H1 (cell line): ENCODE data around the gene C3orf22. TPM values are rescaled to one million over a fixed set of nuclear protein-coding genes. Genes with fewer than 3 reads are reported as not detected.
A peak's percentile ranks its signal among the peaks of the same experiment; 100 is the strongest.
"Not testable (repeated sequence)": the region's sequence is repeated elsewhere in the genome, so short reads cannot be mapped to it uniquely, and the experiment has no call there.

Experiments
- CTCF ChIA-PET: fragments of 300-600 bp; sonication (Branson Sonifier 250); formaldehyde crosslinking; loops from one replicate; lab custom pipeline; 2021; ENCODE audit not compliant: partially characterized antibody; lab: Charles Lee
- POLR2A ChIA-PET: fragments of 300-600 bp; sonication (Branson Sonifier 250); formaldehyde crosslinking; loops from one replicate; lab custom pipeline; 2021; ENCODE audit warnings: inconsistent platforms; ENCODE audit not compliant: partially characterized antibody; lab: Charles Lee
- DNase-seq, 2 experiments: peaks; one replicate each; pipeline versions ENCODE4 v3.0.0 to v3.0.0-alpha.2; 2010 to 2022; ENCODE audit warnings: low spot score in 2 of 2, low read depth in 1 of 2, mixed read lengths in 1 of 2
- FAIRE-seq: peaks from 2 replicates; lab custom pipeline; 2011; peaks lifted over from hg19 to GRCh38; lab: Jason Lieb, UNC
- H2AFZ ChIP-seq: 2 replicates; pipeline ENCODE4 v1.8.1; 2012; ENCODE audit warnings: low read length, inconsistent platforms
- H2AK5ac ChIP-seq: 2 replicates; pipeline ENCODE4 v1.6.1; 2013; ENCODE audit warnings: low read depth, low read length
- H2BK120ac ChIP-seq: replicated peaks from 2 replicates; pipeline ENCODE3; 2013; ENCODE audit warnings: low read depth, low read length, inconsistent platforms
- H2BK12ac ChIP-seq: 2 replicates; pipeline ENCODE4 v1.6.1; 2013; ENCODE audit warnings: low read depth, low read length
- H2BK15ac ChIP-seq: 2 replicates; pipeline ENCODE4 v1.6.1; 2013; ENCODE audit warnings: low read length
- H2BK20ac ChIP-seq: 2 replicates; pipeline ENCODE4 v1.6.1; 2013; ENCODE audit warnings: low read length
- H2BK5ac ChIP-seq: 2 replicates; pipeline ENCODE4 v1.6.1; 2013; ENCODE audit warnings: low read depth, low read length
- H3K14ac ChIP-seq: 2 replicates; pipeline ENCODE4 v1.6.1; 2013; ENCODE audit warnings: inconsistent platforms; ENCODE audit not compliant: insufficient read length
- H3K18ac ChIP-seq: 2 replicates; pipeline ENCODE4 v1.6.1; 2013; ENCODE audit warnings: low read length; ENCODE audit errors: extremely low read depth
- H3K23ac ChIP-seq: 2 replicates; pipeline ENCODE4 v1.6.1; 2013; ENCODE audit warnings: inconsistent platforms; ENCODE audit not compliant: insufficient read length
- H3K23me2 ChIP-seq: 2 replicates; pipeline ENCODE4 v1.6.1; 2013; ENCODE audit warnings: low read depth, low read length
- H3K27ac ChIP-seq: 2 replicates; pipeline ENCODE4 v1.6.1; 2011; ENCODE audit warnings: low read depth, low read length, inconsistent platforms
- H3K27me3 ChIP-seq, 4 experiments: replicated peaks in 1 of 4; 1 replicate in 1 of 4; 2 replicates in 3 of 4; pipeline versions ENCODE4 v1.6.1 to v1.8.1; 2011 to 2013; ENCODE audit warnings: low read length in 3 of 4, mild to moderate bottlenecking in 3 of 4, inconsistent platforms in 2 of 4, mixed read lengths in 2 of 4, moderate library complexity in 1 of 4; ENCODE audit not compliant: control insufficient read depth in 3 of 4, insufficient read depth in 3 of 4; ENCODE audit errors: extremely low read depth in 1 of 4
- H3K36me3 ChIP-seq, 4 experiments: 2 replicates each; pipeline versions ENCODE4 v1.6.1 to v1.8.1; 2011 to 2013; ENCODE audit warnings: mild to moderate bottlenecking in 4 of 4, low read length in 3 of 4, moderate library complexity in 2 of 4, control low read depth in 1 of 4, inconsistent platforms in 1 of 4; ENCODE audit not compliant: insufficient read depth in 4 of 4, control insufficient read depth in 2 of 4
- H3K4ac ChIP-seq: replicated peaks from 2 replicates; pipeline ENCODE3; 2013; ENCODE audit warnings: low read length, low read depth, mixed read lengths, inconsistent platforms; ENCODE audit not compliant: insufficient read length
- H3K4me1 ChIP-seq, 4 experiments: replicated peaks in 1 of 4; 1 replicate in 1 of 4; 2 replicates in 3 of 4; pipeline versions ENCODE4 v1.6.1 to v1.8.1; 2011 to 2013; ENCODE audit warnings: low read length in 3 of 4, inconsistent platforms in 2 of 4, mixed read lengths in 1 of 4; ENCODE audit not compliant: insufficient read depth in 4 of 4, control insufficient read depth in 3 of 4
- H3K4me2 ChIP-seq, 2 experiments: 2 replicates each; pipeline versions ENCODE4 v1.6.1 to v1.8.1; 2011 to 2013; ENCODE audit warnings: low read depth in 2 of 2, low read length in 2 of 2, control low read depth in 1 of 2, inconsistent platforms in 1 of 2, mild to moderate bottlenecking in 1 of 2; ENCODE audit not compliant: insufficient read depth in 1 of 2
- H3K4me3 ChIP-seq, 4 experiments: fragments of 200-600, 300-600 bp in 1 of 4; sonication (generic), shearing (Covaris generic), sonication (Bioruptor Twin) in 1 of 4; 2 replicates each; pipeline versions ENCODE4 v1.5.1 to v1.8.1; 2011 to 2016; ENCODE audit warnings: low read length in 4 of 4, low read depth in 3 of 4, control low read depth in 2 of 4, inconsistent platforms in 2 of 4, mild to moderate bottlenecking in 2 of 4, mixed read lengths in 1 of 4, moderate library complexity in 1 of 4; ENCODE audit not compliant: insufficient read depth in 2 of 4; ENCODE audit errors: extremely low read depth in 1 of 4
- H3K56ac ChIP-seq: replicated peaks from 2 replicates; pipeline ENCODE3; 2013; ENCODE audit warnings: low read depth, mild to moderate bottlenecking, mixed read lengths, low read length, inconsistent platforms; ENCODE audit not compliant: insufficient read length
- H3K79me1 ChIP-seq: 2 replicates; pipeline ENCODE4 v1.6.1; 2013; ENCODE audit warnings: low read depth, low read length, control low read depth
- H3K79me2 ChIP-seq, 2 experiments: 2 replicates each; pipeline versions ENCODE4 v1.6.1 to v1.8.1; 2012 to 2013; ENCODE audit warnings: low read length in 2 of 2, mild to moderate bottlenecking in 2 of 2, inconsistent platforms in 1 of 2; ENCODE audit not compliant: insufficient read depth in 2 of 2, control insufficient read depth in 1 of 2
- H3K9ac ChIP-seq, 4 experiments: replicated peaks in 1 of 4; 1 replicate in 1 of 4; 2 replicates in 3 of 4; pipeline versions ENCODE4 v1.6.1 to v1.8.1; 2011 to 2013; ENCODE audit warnings: low read depth in 3 of 4, low read length in 3 of 4, control low read depth in 2 of 4, mild to moderate bottlenecking in 2 of 4, moderate library complexity in 2 of 4, inconsistent platforms in 1 of 4; ENCODE audit errors: extremely low read depth in 1 of 4
- H3K9me3 ChIP-seq, 2 experiments: 2 replicates each; pipeline versions ENCODE4 v1.6.1 to v1.8.1; 2012 to 2013; ENCODE audit warnings: mild to moderate bottlenecking in 2 of 2, moderate library complexity in 2 of 2, control low read depth in 1 of 2, inconsistent platforms in 1 of 2, low read depth in 1 of 2, low read length in 1 of 2, mixed read lengths in 1 of 2; ENCODE audit not compliant: insufficient read depth in 2 of 2
- H4K20me1 ChIP-seq, 2 experiments: replicated peaks in 1 of 2; 2 replicates each; pipeline versions ENCODE3 to v1.8.1; 2011 to 2013; ENCODE audit warnings: inconsistent platforms in 2 of 2, low read length in 2 of 2, mild to moderate bottlenecking in 1 of 2; ENCODE audit not compliant: insufficient read depth in 2 of 2, control insufficient read depth in 1 of 2
- H4K5ac ChIP-seq: 2 replicates; pipeline ENCODE4 v1.6.1; 2013; ENCODE audit warnings: low read length, low read depth, mixed read lengths, inconsistent platforms; ENCODE audit not compliant: insufficient read length
- H4K8ac ChIP-seq: 2 replicates; pipeline ENCODE4 v1.8.0; 2013; ENCODE audit warnings: mild to moderate bottlenecking, moderate library complexity, low read length, inconsistent platforms; ENCODE audit not compliant: insufficient read depth; ENCODE audit errors: extremely low read depth
- H4K91ac ChIP-seq: replicated peaks from 2 replicates; pipeline ENCODE3; 2013; ENCODE audit warnings: low read length, mixed read lengths, inconsistent platforms; ENCODE audit not compliant: insufficient read length
- WGBS, 2 experiments: shearing (Covaris generic) in 1 of 2; methylation state at CpG; one replicate each; pipeline versions ENCODE4 v1.1.6 to v1.1.7; 2013 to 2015; ENCODE audit warnings: low lambda C conversion rate in 2 of 2, mixed read lengths in 2 of 2, inconsistent platforms in 1 of 2, low coverage in 1 of 2, missing lambda C conversion rate in 1 of 2; ENCODE audit not compliant: insufficient replicate concordance in 2 of 2, insufficient coverage in 1 of 2, insufficient read length in 1 of 2; ENCODE audit errors: extremely low coverage in 1 of 2, missing lambda C conversion rate in 1 of 2; 5-methylcytosine and 5-hydroxymethylcytosine counted together
- polyA plus RNA-seq, 7 experiments: library from polyadenylated mRNA; depleted of rRNA in 3 of 7; stranded (reverse) in 5 of 7; unstranded in 2 of 7; fragments of >200 nt in 5 of 7; fragments of 200-250 nt in 2 of 7; gene quantifications; 1 replicate in 5 of 7; 2 replicates in 1 of 7; 4 replicates in 1 of 7; pipeline versions ENCODE4 v1.2.1 to v1.2.3, GENCODE V29; 2011 to 2013; ENCODE audit warnings: missing spikeins in 2 of 7, mixed read lengths in 2 of 7
- total RNA-seq: library from RNA; stranded (reverse); fragmentation: NEBNext Ultra II Directional; extraction: Animal tissue kit (Norgen Biotek cat#: 25700); gene quantifications from 2 replicates; pipeline ENCODE4 v1.2.1, GENCODE V29; 2021

C3orf22 gene
- total and polyA plus RNA-seq, 2 of the 8 experiments (the other 6 are each of a cell fraction or from before 2014, with no cell fraction given), result not detected

DNA sequence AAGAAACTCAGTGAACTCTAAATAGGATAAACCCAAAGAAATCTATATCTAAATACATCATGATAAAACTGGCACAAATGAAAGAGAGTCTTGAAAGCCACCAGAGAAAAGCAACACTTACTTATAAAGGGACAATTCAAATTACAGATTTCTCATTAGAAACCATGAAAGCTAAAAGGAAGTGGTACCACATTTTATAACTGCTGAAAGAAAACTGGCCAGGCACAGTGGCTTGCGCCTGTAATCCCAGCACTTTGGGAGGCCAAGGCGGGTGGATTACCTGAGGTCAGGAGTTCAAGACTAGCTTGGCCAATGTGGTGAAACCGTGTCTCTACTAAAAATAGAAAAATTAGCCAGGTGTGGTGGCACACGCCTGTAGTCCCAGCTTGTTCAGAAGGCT is 36.7 kb upstream of the C3orf22 start:
- H2BK15ac ChIP-seq, POLR2A ChIA-PET, H3K23ac ChIP-seq, DNase-seq, H3K4me3 ChIP-seq, H3K18ac ChIP-seq, H3K9ac ChIP-seq, H3K4me2 ChIP-seq, H3K27me3 ChIP-seq, H3K27ac ChIP-seq, H2BK12ac ChIP-seq, H3K9me3 ChIP-seq, H3K79me1 ChIP-seq, H2BK5ac ChIP-seq, H3K36me3 ChIP-seq, H3K4ac ChIP-seq, FAIRE-seq, H3K23me2 ChIP-seq, H2AK5ac ChIP-seq, H2BK20ac ChIP-seq, H4K20me1 ChIP-seq, H4K8ac ChIP-seq, H4K91ac ChIP-seq, H3K79me2 ChIP-seq, H2BK120ac ChIP-seq, H4K5ac ChIP-seq, H3K4me1 ChIP-seq, H3K14ac ChIP-seq, H3K56ac ChIP-seq, CTCF ChIA-PET, H2AFZ ChIP-seq: not testable (repeated sequence)
- 89% methylated on average over 4 of the region's 4 CpGs; no CpG with 5 or more reads in 1 of the 2 experiments for WGBS, 2 experiments

DNA sequence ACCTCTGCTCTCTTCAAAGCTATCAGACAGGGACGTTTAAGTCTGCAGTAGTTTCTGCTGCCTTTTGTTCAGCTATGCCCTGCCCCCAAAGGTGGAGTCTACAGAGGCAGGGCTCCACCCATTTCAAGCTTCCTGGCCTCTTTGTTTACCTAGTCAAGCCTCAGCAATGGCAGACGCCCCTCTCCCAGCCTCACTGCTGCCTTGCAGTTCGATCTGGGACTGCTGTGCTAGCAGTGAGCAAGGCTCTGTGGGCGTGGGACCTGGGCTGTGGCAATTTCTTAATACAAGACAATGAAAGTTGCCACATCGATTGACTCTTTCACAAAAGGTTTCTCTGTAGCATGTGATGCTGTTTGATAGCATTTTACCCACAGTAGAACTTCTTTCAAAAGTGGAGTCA is 32.8 kb upstream of the C3orf22 start:
- H3K4me3 ChIP-seq, H3K4ac ChIP-seq, DNase-seq, H3K9ac ChIP-seq, FAIRE-seq, H2AK5ac ChIP-seq, POLR2A ChIA-PET, H2AFZ ChIP-seq, H3K9me3 ChIP-seq, H3K4me2 ChIP-seq, H3K27me3 ChIP-seq, H4K20me1 ChIP-seq, H3K18ac ChIP-seq, H3K79me1 ChIP-seq, H3K56ac ChIP-seq, H4K5ac ChIP-seq, H3K27ac ChIP-seq, H2BK20ac ChIP-seq, H2BK120ac ChIP-seq, H3K36me3 ChIP-seq, H3K4me1 ChIP-seq, H2BK12ac ChIP-seq, H3K14ac ChIP-seq, H2BK15ac ChIP-seq, H4K91ac ChIP-seq, H3K23me2 ChIP-seq, H2BK5ac ChIP-seq, H3K79me2 ChIP-seq, H3K23ac ChIP-seq: not testable (repeated sequence)
- H4K8ac ChIP-seq, result peak overlapping the region; percentile 51; the same call in 1 of the 2 replicates
- 71% methylated on average over 5 of the region's 5 CpGs; no CpG with 5 or more reads in 1 of the 2 experiments for WGBS, 2 experiments
- CTCF ChIA-PET, result interaction anchor here (1.3 kb wide), 1 partner anchor 10 kb away, joined by 4 read pairs; no protein-coding TSS in a partner anchor
